MG63 (cell line): Measurements from ENCODE around the gene NOD1. TPM values are rescaled to one million over a fixed set of nuclear protein-coding genes. Genes with fewer than 3 reads are reported as not detected.
A peak's percentile ranks its signal among the peaks of the same experiment; 100 is the strongest.

Experiments used
- DNase-seq: peaks from one replicate; pipeline ENCODE4 v3.0.0-alpha.2; 2020
- H3K27me3 ChIP-seq: fragments of 250-450 bp; sonication (Bioruptor Pico); 2 replicates; pipeline ENCODE4 v1.5.1; 2020; ENCODE audit warnings: mild to moderate bottlenecking, moderate library complexity
- H3K36me3 ChIP-seq: fragments of 250-450 bp; sonication (Bioruptor Pico); 2 replicates; pipeline ENCODE4 v1.5.1; 2020; ENCODE audit warnings: mild to moderate bottlenecking, moderate library complexity
- H3K4me3 ChIP-seq: fragments of 250-450 bp; sonication (Bioruptor Pico); 2 replicates; pipeline ENCODE4 v1.5.1; 2020; ENCODE audit warnings: mild to moderate bottlenecking, moderate library complexity
- H3K9me3 ChIP-seq: fragments of 250-450 bp; sonication (Bioruptor Pico); 2 replicates; pipeline ENCODE4 v1.5.1; 2020; ENCODE audit warnings: mild to moderate bottlenecking, moderate library complexity
- total RNA-seq: library from RNA; depleted of rRNA; stranded (reverse); fragments of >200 nt; shearing (Covaris generic); gene quantifications from 2 replicates; pipeline ENCODE4 v1.2.3, GENCODE V29; 2014; ENCODE audit warnings: low replicate concordance

The NOD1 gene
- total RNA-seq, 1 experiment from 2014 or later: 2.5 TPM

- DNase-seq: no peak
- Histone ChIP-seq H3K4me3 (no peak overlapping the region), H3K27me3 (no peaks in the 10 kb centered on the region), H3K36me3 (peaks cover 3% of the 10 kb centered on the region; the same call in 1 of the 2 replicates), H3K9me3 (no peaks in the 10 kb centered on the region)
Measured at GRCh38 chr7:30445770-30446169, 32.8 kb downstream of the NOD1 start.

- Histone ChIP-seq H3K9me3 (no peaks in the 10 kb centered on the region), H3K27me3 (no peaks in the 10 kb centered on the region), H3K4me3 (no peak overlapping the region), H3K36me3 (no peaks in the 10 kb centered on the region)
- no peak for DNase-seq
Measured at GRCh38 chr7:30437823-30438574, 40.6 kb downstream of the NOD1 start.

DNA sequence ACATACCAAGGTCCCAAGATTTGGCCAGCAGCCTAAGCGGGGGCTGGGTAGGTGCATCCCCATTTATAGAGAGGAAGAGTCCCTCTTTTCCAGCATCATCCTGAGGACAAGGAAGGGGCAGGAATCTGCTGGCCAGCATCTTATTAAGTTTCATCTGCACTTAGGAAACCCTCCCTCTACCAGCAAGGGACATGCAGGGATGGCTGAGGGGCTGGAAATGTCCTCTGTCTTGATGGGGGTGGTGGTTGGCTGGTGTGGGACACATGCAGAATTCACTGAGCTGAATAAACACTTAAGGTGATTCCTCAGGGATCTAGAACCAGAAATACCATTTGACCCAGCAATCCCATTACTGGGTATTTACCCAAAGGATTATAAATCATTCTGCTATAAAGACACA lies 42.1 kb downstream of the NOD1 start:
- Histone ChIP-seq H3K36me3 (peaks cover 8% of the 10 kb centered on the region), H3K9me3 (no peaks in the 10 kb centered on the region), H3K27me3 (no peaks in the 10 kb centered on the region), H3K4me3 (no peak overlapping the region)
- no peak for DNase-seq

- H3K27me3 ChIP-seq: no peaks in the 10 kb centered on the region
- no peaks in the 10 kb centered on the region for H3K9me3 ChIP-seq
Measured at GRCh38 chr7:30436046-30436445, 42.5 kb downstream of the NOD1 start.

GRCh38 chr7:30434140-30434799 lies 44.3 kb downstream of the NOD1 start:
- DNase-seq: no peak
- H3K9me3 ChIP-seq: no peaks in the 10 kb centered on the region
- H3K36me3 ChIP-seq: peaks cover 11% of the 10 kb centered on the region
- no peak overlapping the region for H3K4me3 ChIP-seq
- no peaks in the 10 kb centered on the region for H3K27me3 ChIP-seq

More at GRCh38 chr7:30436046-30436445, 42.5 kb downstream of the NOD1 start:
- Histone ChIP-seq H3K36me3 (peaks cover 10% of the 10 kb centered on the region), H3K4me3 (no peak overlapping the region)
- no peak for DNase-seq

DNA sequence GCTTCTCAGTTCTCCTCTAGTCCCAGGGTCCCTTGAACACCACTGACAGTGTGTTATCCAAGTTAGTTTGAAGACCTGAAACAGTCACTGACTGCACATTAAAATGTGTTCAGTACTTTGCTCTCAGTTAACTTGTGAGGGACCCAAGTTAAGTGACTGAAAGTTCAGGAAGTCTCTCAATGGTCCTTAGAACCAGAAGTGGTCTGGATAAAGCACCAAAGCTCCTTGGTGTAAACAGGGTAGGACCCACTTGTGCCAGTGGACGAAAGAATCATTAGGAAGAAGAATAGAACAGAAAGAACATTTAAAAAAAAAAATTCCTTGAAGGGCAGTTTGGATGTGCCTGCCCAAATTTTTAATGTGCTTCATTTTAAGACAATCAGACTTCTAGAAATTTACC lies 45.1 kb downstream of the NOD1 start:
- Histone ChIP-seq H3K9me3 (no peaks in the 10 kb centered on the region), H3K4me3 (no peak overlapping the region), H3K36me3 (peaks cover 14% of the 10 kb centered on the region), H3K27me3 (no peaks in the 10 kb centered on the region)
- no peak for DNase-seq

DNA sequence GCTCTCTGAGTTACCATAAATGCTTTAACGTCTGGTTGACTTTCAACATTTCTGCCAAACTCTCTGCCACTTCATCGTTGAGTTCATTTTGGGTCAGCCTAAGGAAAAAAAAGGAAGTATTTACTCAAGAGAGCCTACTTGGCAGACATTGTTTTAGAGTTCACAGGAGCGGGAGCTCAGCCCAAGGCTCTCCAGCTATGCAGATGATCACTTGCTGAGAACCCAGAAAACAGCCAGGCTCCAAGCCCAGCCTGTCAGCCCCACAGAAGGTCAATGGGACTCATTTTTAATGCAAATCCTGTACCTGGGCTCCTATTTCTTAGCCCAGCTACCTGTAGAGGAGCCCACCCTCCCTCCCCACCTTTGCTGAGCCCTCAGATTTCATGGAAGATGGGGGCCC lies 45.5 kb downstream of the NOD1 start:
- peak; percentile 78 for DNase-seq
- Histone ChIP-seq H3K36me3 (peaks cover 14% of the 10 kb centered on the region), H3K9me3 (no peaks in the 10 kb centered on the region), H3K27me3 (no peaks in the 10 kb centered on the region), H3K4me3 (no peak overlapping the region)

GRCh38 chr7:30430777-30431176 lies 47.8 kb downstream of the NOD1 start:
- H3K4me3 ChIP-seq: no peak overlapping the region
- no peak for DNase-seq

GRCh38 chr7:30430276-30430675 lies 48.3 kb downstream of the NOD1 start:
- Histone ChIP-seq H3K9me3 (no peaks in the 10 kb centered on the region), H3K4me3 (no peak overlapping the region), H3K27me3 (no peaks in the 10 kb centered on the region), H3K36me3 (peaks cover 14% of the 10 kb centered on the region)
- DNase-seq: no peak

More at GRCh38 chr7:30430777-30431176, 47.8 kb downstream of the NOD1 start:
- no peaks in the 10 kb centered on the region for H3K9me3 ChIP-seq
- no peaks in the 10 kb centered on the region for H3K27me3 ChIP-seq
- peaks cover 14% of the 10 kb centered on the region for H3K36me3 ChIP-seq

DNA sequence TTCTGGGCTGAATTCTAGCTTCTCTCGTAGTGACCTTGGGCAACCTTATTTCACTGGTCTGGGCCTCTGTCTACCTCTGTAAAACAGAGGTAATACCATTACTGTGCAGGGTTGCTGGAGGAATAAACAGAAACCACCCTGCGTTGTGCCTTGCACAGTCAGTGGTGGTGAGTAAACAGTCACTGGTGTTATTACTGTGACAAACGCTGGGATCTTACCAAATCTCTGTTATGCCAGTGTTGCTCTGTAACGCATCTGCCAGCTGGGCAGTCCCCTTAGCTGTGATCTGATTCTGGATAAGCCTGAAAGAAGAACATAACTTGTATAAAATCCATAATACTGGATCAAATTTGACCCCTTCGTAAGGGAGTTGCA lies 49.4 kb downstream of the NOD1 start:
- no peak for DNase-seq
- peaks cover 24% of the 10 kb centered on the region for H3K36me3 ChIP-seq

DNA sequence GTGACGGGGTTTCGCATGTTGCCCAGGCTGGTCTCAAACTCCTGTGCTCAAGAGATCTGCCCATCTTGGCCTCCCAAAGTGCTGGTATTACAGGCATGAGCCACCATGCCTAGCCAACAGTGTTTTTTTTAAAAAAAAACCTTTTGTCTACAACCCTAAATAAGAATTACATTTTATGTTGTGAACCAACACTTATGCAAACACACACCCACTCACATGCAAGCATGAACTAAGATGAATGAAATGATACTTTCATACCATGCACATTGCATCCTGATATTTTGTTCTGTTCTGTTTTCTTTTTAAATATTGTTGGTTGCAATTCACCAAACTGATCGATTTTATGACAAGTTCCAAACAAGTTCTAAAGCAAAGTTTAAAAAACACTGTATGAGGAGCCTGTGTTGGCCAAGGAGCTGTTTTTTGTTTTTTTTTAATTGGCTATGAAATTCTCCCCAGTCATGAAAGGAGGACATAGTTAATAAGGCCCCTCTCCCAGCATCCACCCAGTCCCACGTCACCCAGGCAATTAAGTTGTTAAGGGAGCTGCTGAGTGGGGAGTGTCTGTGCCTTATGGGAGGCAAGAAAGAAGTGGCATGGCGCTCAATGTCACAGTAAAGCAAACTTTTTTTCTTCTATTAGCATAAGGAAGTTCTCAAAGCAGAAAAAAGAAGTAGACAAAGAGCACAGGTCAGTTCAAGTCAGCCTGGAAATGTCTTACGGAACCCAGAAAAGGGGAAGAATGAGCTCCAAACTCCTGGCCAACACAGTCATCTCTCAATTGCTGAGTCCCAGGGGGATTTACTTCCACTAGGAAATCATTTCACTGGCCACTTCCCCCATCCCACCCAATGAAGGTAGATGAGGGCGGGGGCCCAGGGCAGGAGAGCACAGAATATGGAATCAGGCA lies 50.1 kb downstream of the NOD1 start:
- no peak overlapping the region for H3K4me3 ChIP-seq
- no peak for DNase-seq
- peaks cover 27% of the 10 kb centered on the region for H3K36me3 ChIP-seq
- H3K9me3 ChIP-seq: no peaks in the 10 kb centered on the region
- H3K27me3 ChIP-seq: no peaks in the 10 kb centered on the region

More for the DNA sequence above, 49.4 kb downstream of the NOD1 start:
- H3K27me3 ChIP-seq: no peaks in the 10 kb centered on the region
- no peak overlapping the region for H3K4me3 ChIP-seq
- no peaks in the 10 kb centered on the region for H3K9me3 ChIP-seq

GRCh38 chr7:30427296-30428070 lies 51.1 kb downstream of the NOD1 start:
- Histone ChIP-seq H3K9me3 (no peaks in the 10 kb centered on the region), H3K27me3 (no peaks in the 10 kb centered on the region), H3K36me3 (peaks cover 26% of the 10 kb centered on the region), H3K4me3 (no peak overlapping the region)
- DNase-seq: no peak

DNA sequence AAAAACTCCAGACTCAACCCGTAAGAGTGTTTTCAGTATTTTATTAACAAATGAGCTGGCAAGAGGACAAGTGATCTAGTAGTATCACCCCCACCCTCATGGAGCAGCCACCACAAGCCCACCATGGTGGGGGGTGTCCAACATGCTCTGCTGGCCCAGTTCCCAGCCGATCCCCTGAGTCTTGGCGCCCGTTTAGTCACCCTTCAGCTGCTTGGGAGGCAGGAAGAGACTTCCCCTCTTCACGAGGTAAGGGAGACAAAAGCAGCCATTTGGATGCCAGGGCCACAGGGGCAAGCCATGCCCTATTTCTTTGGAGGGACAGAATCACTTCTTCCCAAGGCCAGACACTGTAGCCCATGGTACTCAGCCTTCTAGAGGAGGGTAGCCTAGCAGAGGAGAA lies 54.1 kb downstream of the NOD1 start:
- DNase-seq: no peak
- Histone ChIP-seq H3K36me3 (peaks cover 17% of the 10 kb centered on the region), H3K4me3 (no peak overlapping the region), H3K27me3 (no peaks in the 10 kb centered on the region), H3K9me3 (no peaks in the 10 kb centered on the region)

DNA sequence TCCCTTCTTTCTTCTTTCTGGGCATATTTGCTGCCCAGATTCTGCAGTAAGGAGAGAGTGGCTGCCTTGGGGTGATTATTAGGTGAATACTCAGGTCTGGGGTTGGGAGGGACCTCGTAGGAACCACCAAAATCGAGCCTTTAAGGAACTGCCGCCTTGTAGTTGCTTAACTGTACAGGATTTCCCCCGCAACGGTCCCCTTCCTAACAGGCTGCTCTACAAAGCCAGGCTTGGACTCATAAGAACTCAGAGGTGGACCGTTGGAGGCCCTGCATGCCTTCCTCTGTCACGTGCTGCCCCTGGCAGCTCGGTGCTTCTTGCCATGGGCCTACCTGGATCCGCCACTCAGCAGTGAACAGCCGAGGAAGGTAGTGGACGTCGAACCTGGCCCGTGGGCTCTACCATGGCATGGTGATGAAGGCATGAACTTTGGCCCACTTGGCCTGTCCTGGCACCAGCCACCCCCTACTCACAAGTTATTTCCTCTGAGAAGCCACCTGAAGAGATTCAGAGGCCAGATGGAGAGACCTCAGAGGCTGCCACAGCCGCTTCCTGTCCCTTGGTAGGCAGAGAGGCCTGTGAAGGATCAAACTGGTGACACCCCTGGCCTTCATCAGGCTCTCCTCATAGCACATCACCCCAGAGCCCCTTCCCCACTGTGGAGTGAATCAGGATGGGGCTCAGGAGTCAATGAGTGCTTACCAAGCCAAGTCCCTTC lies 54.6 kb downstream of the NOD1 start:
- Histone ChIP-seq H3K4me3 (no peak overlapping the region), H3K36me3 (peaks cover 13% of the 10 kb centered on the region), H3K9me3 (no peaks in the 10 kb centered on the region), H3K27me3 (no peaks in the 10 kb centered on the region)
- DNase-seq: no peak

DNA sequence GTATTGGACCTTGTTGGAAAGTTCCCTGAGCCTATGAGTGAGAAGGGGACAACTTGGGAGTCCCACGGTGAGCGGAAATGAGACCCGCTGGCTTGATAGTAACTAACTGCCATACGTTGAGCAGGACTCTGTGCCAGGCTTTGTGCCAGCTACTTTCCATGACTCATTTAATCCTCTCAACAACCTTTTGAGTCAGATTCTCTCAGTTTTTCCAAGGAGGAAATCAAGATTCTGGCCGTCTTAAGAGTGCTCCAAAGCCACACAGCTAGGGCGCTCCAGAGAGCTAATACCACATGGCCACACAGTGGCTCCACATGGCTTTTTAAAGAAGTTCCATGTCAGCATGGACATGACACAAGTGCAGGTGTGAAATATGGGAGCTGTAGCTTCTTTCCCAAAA lies 55.7 kb downstream of the NOD1 start:
- no peaks in the 10 kb centered on the region for H3K9me3 ChIP-seq
- DNase-seq: peak; percentile 40

DNA sequence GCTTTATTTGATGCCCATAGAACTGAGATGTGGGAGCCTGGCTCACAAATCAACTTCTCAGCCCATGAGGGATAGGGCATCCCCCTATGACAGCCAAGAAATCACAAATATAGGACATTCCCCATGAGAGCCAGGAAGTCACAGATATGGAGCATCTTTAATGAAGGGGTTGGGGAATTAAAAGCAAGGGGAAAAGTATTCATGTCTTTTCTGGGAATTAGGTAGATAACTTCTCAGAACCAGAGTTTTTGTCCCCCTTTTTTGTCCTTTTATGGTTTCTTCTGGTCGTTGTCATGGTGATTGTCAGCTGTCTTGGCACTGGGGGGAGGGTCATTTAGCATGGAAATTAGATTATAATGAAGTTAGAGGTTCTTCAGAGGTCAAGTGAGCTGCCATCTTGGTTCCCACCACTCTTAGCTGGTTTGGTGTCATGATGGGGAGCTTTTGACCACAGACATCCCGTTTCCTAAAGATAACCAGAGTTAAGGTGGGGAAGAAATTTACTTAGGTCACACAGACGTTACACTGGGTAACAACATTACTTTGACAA lies 56.9 kb downstream of the NOD1 start:
- Histone ChIP-seq H3K27me3 (no peaks in the 10 kb centered on the region), H3K4me3 (no peak overlapping the region), H3K36me3 (peaks cover 13% of the 10 kb centered on the region), H3K9me3 (no peaks in the 10 kb centered on the region)
- no peak for DNase-seq

More for the DNA sequence above, 55.7 kb downstream of the NOD1 start:
- Histone ChIP-seq H3K4me3 (no peak overlapping the region), H3K36me3 (peaks cover 13% of the 10 kb centered on the region), H3K27me3 (no peaks in the 10 kb centered on the region)
